ENCODE measurements around the gene ZNF544. TPM values are rescaled to one million over a fixed set of nuclear protein-coding genes. Genes with fewer than 3 reads are reported as not detected.

Gene ZNF544
- 10 to 100 TPM; 48.0 to 68.4 TPM for total RNA-seq

GRCh38 chr19:58228585-58229254, at the start of gene ZNF544:
TSS of gene ZNF544 (plus strand) at chr19:58228914. CDS start at chr19:58244024, 15,110 bp downstream.
- Mint-ChIP-seq H3K36me3 (peaks cover 53% of the 10 kb centered on the region), H3K27ac (peak within 1 kb of the TSS; percentile 91), H3K4me1 (peaks cover 23% of the 10 kb centered on the region), H3K27me3 (no peaks in the 10 kb centered on the region), H3K9me3 (ENCODE audit: low read depth) (peaks cover 28% of the 10 kb centered on the region), H3K4me3 (peak within 1 kb of the TSS; percentile 85)
- CTCF ChIA-PET: interaction anchor here (0.7 to 1.8 kb wide), 9 partner anchors 34 to 547 kb away, joined by 3 to 6 read pairs (median 3); partner anchors contain the start of genes ZNF497, ZNF551 and ZNF8
- DNase-seq (peak; percentile 79), ATAC-seq (peak; percentile 90)

GRCh38 chr19:58181902-58182576, 46.7 kb upstream of the ZNF544 start:
- Mint-ChIP-seq H3K4me3 (peak overlapping the region; percentile 92), H3K4me1 (peaks cover 22% of the 10 kb centered on the region), H3K27ac (peak overlapping the region; percentile 100), H3K36me3 (peaks cover 53% of the 10 kb centered on the region), H3K9me3 (ENCODE audit: low read depth) (peaks cover 35% of the 10 kb centered on the region), H3K27me3 (no peaks in the 10 kb centered on the region)
- ATAC-seq: peak; percentile 5
- CTCF ChIA-PET: interaction anchor here (1.1 kb wide), 1 partner anchor 167 kb away, joined by 3 read pairs; no protein-coding TSS in a partner anchor
- peak; percentile 83 for DNase-seq

GRCh38 chr19:58182577-58182988, 46.1 kb upstream of the ZNF544 start:
- CTCF ChIA-PET: interaction anchor here (1.1 to 2.1 kb wide), 3 partner anchors 166 to 337 kb away, joined by 3 to 10 read pairs (median 4); partner anchors contain the start of genes ZBTB45 and ZNF497
- peaks cover 54% of the 10 kb centered on the region for H3K36me3 Mint-ChIP-seq
- peak; percentile 95 for DNase-seq
- H3K27ac Mint-ChIP-seq: peak overlapping the region; percentile 100
- peaks cover 22% of the 10 kb centered on the region for H3K4me1 Mint-ChIP-seq
- ATAC-seq: no peak
- H3K9me3 Mint-ChIP-seq (ENCODE audit: low read depth): peaks cover 30% of the 10 kb centered on the region
- H3K4me3 Mint-ChIP-seq: peak overlapping the region; percentile 92
- H3K27me3 Mint-ChIP-seq: no peaks in the 10 kb centered on the region

GRCh38 chr19:58182989-58183816, 45.5 kb upstream of the ZNF544 start, which contains the start of gene ZNF274:
TSS of gene ZNF274 (plus strand) at chr19:58183061. CDS start at chr19:58183966, 905 bp downstream.
- Mint-ChIP-seq H3K9me3 (ENCODE audit: low read depth) (peaks cover 33% of the 10 kb centered on the region), H3K27me3 (no peaks in the 10 kb centered on the region), H3K36me3 (peaks cover 55% of the 10 kb centered on the region), H3K4me1 (peaks cover 22% of the 10 kb centered on the region), H3K27ac (peak within 1 kb of the TSS; percentile 100), H3K4me3 (peak within 1 kb of the TSS; percentile 92)
- CTCF ChIA-PET: interaction anchor here (0.8 to 2.1 kb wide), 3 partner anchors 15 to 337 kb away, joined by 3 to 10 read pairs (median 4); partner anchors contain the start of genes ZBTB45 and ZNF497
- ATAC-seq: peak; percentile 91
- DNase-seq: peak; percentile 96

GRCh38 chr19:58183817-58184215, 44.9 kb upstream of the ZNF544 start:
- Mint-ChIP-seq H3K4me1 (peaks cover 22% of the 10 kb centered on the region), H3K27me3 (no peaks in the 10 kb centered on the region), H3K4me3 (peak overlapping the region; percentile 92), H3K27ac (peak overlapping the region; percentile 100), H3K36me3 (peaks cover 57% of the 10 kb centered on the region), H3K9me3 (ENCODE audit: low read depth) (peaks cover 29% of the 10 kb centered on the region)
- DNase-seq (no peak), ATAC-seq (no peak)
- CTCF ChIA-PET: interaction anchor here (0.8 to 2.1 kb wide), 3 partner anchors 14 to 336 kb away, joined by 3 to 10 read pairs (median 4); partner anchors contain the start of genes ZBTB45 and ZNF497

GRCh38 chr19:58196901-58197616, 31.7 kb upstream of the ZNF544 start:
- peaks cover 89% of the 10 kb centered on the region for H3K36me3 Mint-ChIP-seq
- peaks cover 54% of the 10 kb centered on the region for H3K9me3 Mint-ChIP-seq (ENCODE audit: low read depth)
- no peak overlapping the region for H3K27ac Mint-ChIP-seq
- CTCF ChIA-PET: no interaction called here
- no peak overlapping the region for H3K4me3 Mint-ChIP-seq
- no peak for DNase-seq
- ATAC-seq: no peak
- no peaks in the 10 kb centered on the region for H3K27me3 Mint-ChIP-seq
- no peaks in the 10 kb centered on the region for H3K4me1 Mint-ChIP-seq

GRCh38 chr19:58203814-58204475, 24.8 kb upstream of the ZNF544 start:
- Mint-ChIP-seq H3K4me1 (no peaks in the 10 kb centered on the region), H3K9me3 (ENCODE audit: low read depth) (peaks cover 58% of the 10 kb centered on the region), H3K4me3 (no peak overlapping the region), H3K36me3 (peaks cover 94% of the 10 kb centered on the region), H3K27me3 (no peaks in the 10 kb centered on the region), H3K27ac (no peak overlapping the region)
- ATAC-seq (no peak), DNase-seq (no peak)
- CTCF ChIA-PET: interaction anchor here (0.7 to 1.5 kb wide), 2 partner anchors 21 to 46 kb away, joined by 3 read pairs; no protein-coding TSS in a partner anchor

GRCh38 chr19:58204566-58204965, 24.1 kb upstream of the ZNF544 start:
- no peak overlapping the region for H3K27ac Mint-ChIP-seq
- no peak for ATAC-seq
- H3K27me3 Mint-ChIP-seq: no peaks in the 10 kb centered on the region
- peaks cover 94% of the 10 kb centered on the region for H3K36me3 Mint-ChIP-seq
- no peak for DNase-seq
- peaks cover 62% of the 10 kb centered on the region for H3K9me3 Mint-ChIP-seq (ENCODE audit: low read depth)
- CTCF ChIA-PET: interaction anchor here (0.9 to 1.5 kb wide), 2 partner anchors 9 to 20 kb away, joined by 3 read pairs; no protein-coding TSS in a partner anchor
- no peak overlapping the region for H3K4me3 Mint-ChIP-seq
- H3K4me1 Mint-ChIP-seq: no peaks in the 10 kb centered on the region

- H3K27me3 Mint-ChIP-seq: no peaks in the 10 kb centered on the region
- CTCF ChIA-PET: no interaction called here
- peaks cover 98% of the 10 kb centered on the region for H3K36me3 Mint-ChIP-seq
- no peak overlapping the region for H3K27ac Mint-ChIP-seq
- H3K9me3 Mint-ChIP-seq (ENCODE audit: low read depth): peaks cover 70% of the 10 kb centered on the region
- no peaks in the 10 kb centered on the region for H3K4me1 Mint-ChIP-seq
- ATAC-seq: no peak
- no peak overlapping the region for H3K4me3 Mint-ChIP-seq
- DNase-seq: no peak
Observed at GRCh38 chr19:58209577-58209976, 19.1 kb upstream of the ZNF544 start.

- Mint-ChIP-seq H3K27me3 (no peaks in the 10 kb centered on the region), H3K27ac (no peak overlapping the region), H3K4me1 (no peaks in the 10 kb centered on the region), H3K4me3 (no peak overlapping the region), H3K36me3 (peaks cover 75% of the 10 kb centered on the region), H3K9me3 (ENCODE audit: low read depth) (peaks cover 66% of the 10 kb centered on the region)
- no peak for DNase-seq
- CTCF ChIA-PET: no interaction called here
- ATAC-seq: no peak
Observed at GRCh38 chr19:58212336-58213074, 16.2 kb upstream of the ZNF544 start.

GRCh38 chr19:58213075-58213369, 15.7 kb upstream of the ZNF544 start:
- no peak overlapping the region for H3K4me3 Mint-ChIP-seq
- H3K27ac Mint-ChIP-seq: no peak overlapping the region
- H3K4me1 Mint-ChIP-seq: no peaks in the 10 kb centered on the region
- H3K27me3 Mint-ChIP-seq: no peaks in the 10 kb centered on the region
- no peak for ATAC-seq
- no peak for DNase-seq
- peaks cover 66% of the 10 kb centered on the region for H3K9me3 Mint-ChIP-seq (ENCODE audit: low read depth)
- CTCF ChIA-PET: no interaction called here
- peaks cover 74% of the 10 kb centered on the region for H3K36me3 Mint-ChIP-seq

- Mint-ChIP-seq H3K4me1 (no peaks in the 10 kb centered on the region), H3K4me3 (no peak overlapping the region), H3K27me3 (no peaks in the 10 kb centered on the region), H3K36me3 (peaks cover 33% of the 10 kb centered on the region), H3K27ac (no peak overlapping the region), H3K9me3 (ENCODE audit: low read depth) (peaks cover 46% of the 10 kb centered on the region)
- ATAC-seq: no peak
- CTCF ChIA-PET: no interaction called here
- DNase-seq: no peak
Observed at GRCh38 chr19:58217069-58217481, 11.6 kb upstream of the ZNF544 start.

Data from activated CD8-positive, alpha-beta memory T cell treated with anti-CD3 and anti-CD28 coated beads, Interleukin-2, amount 10 ng/mL, durations not matched to agents 7 days and 5 days (primary cell).